ENCODE results near the gene PRR23A. TPM values are rescaled to one million over a fixed set of nuclear protein-coding genes. Genes with fewer than 3 reads are reported as not detected.

PRR23A gene
- total and polyA plus RNA-seq, 4 donors, result not detected

DNA sequence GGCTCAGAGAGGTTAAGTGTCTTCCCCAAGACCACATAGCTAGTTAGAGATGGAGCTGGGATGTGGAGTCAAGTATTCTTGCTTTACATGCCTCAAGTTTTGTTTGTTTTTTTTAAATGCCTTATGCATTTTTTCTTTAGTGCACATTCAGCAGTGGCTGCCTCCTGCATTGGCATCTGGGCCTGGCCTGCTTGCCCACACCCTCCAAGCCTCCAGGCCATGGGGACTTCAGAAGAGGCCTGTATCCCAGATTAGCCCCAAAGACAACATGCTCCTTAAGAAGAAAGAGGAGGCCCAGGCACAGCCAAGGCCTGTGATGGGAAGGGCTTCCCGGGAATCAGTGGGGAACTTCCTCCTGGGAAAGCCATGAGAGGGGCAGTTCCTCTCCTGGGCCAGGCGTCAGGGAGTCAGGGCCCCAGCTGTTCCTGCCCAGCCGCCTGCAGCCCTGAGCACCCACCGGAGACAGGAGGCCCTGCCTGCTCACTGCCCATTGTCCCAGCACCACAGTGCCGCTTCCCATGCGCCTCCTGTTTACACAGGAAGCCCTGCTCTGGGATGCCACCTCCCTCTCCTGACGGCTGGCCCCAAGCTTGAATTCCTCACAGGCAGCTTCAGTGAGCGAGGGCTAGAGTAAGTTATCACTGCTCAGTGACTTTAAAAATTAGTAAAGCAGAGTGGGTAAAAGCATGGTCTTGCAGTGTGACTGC, 43.1 kb downstream of the PRR23A start:
- Histone ChIP-seq H3K4me1 (ENCODE audit: control insufficient read depth in 4 of 4, insufficient read depth in 4 of 4, low read length in 3 of 4) (peaks cover 0 to 3% (median 1%) of the 10 kb centered on the region in 4 donors), H3K9ac (ENCODE audit: low read depth in 1 of 2, low read length in 2 of 2) (no peak overlapping the region), H3K27me3 (ENCODE audit: control insufficient read depth in 4 of 4, insufficient read depth in 4 of 4, low read length in 3 of 4) (peaks cover 0 to 8% (median 4%) of the 10 kb centered on the region in 4 donors), H3K9me3 (ENCODE audit: control insufficient read depth in 4 of 4, low read length in 3 of 4) (no peaks in the 10 kb centered on the region), H3K4me3 (ENCODE audit: low read depth in 1 of 3, low read length in 3 of 3) (no peak overlapping the region), H3K36me3 (ENCODE audit: control insufficient read depth in 4 of 4, insufficient read depth in 3 of 4, low read depth in 1 of 4, low read length in 3 of 4) (no peaks in the 10 kb centered on the region), H3K27ac (ENCODE audit: low read depth in 1 of 2, low read length in 2 of 2) (no peak overlapping the region)
- no peak for TF ChIP-seq TAF1 (conservative IDR thresholded peaks at IDR 0.05)
- TF ChIP-seq GABPA (IDR thresholded peaks at IDR 0.05 in 1 of 2, conservative IDR thresholded peaks at IDR 0.05 in 1 of 2), result no peak
- TF ChIP-seq, protein P1, sequence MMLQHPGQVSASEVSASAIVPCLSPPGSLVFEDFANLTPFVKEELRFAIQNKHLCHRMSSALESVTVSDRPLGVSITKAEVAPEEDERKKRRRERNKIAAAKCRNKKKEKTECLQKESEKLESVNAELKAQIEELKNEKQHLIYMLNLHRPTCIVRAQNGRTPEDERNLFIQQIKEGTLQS (IDR thresholded peaks at IDR 0.05), result no peak
- no peak for TF ChIP-seq EGR1 (IDR thresholded peaks at IDR 0.05; ENCODE audit: low read depth in 2 of 2)
- TF ChIP-seq FOXA2 (IDR thresholded peaks at IDR 0.05), result no peak
- WGBS, result 63% methylated on average over 8 of the region's 8 CpGs
- no peak for DNase-seq (ENCODE audit: low spot score)

DNA sequence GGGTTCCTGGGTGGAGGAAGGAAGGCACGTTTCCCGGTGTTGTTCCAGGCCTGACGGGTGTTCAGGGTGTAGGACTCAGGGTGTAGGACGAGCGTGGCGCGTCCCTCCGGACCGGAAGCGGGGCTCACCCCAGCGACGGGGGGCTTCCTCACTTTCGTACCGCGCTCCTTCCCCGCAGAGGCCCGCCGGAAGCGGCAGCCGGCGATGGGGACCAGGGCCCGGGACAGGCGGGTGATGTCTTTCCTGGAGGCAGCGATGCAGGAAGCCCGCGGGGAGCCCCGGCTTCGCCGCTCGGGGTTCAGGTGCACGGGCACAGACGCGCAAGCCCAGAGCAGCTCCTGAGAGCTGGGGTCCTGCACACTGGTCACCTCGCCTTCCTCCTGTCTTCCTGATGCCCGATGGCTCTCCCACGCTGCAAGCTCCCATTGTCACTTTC, 45.6 kb downstream of the PRR23A start:
- peak overlapping the region in 1 of 3 donors; percentile 13 for H3K4me3 ChIP-seq (ENCODE audit: low read depth in 1 of 3, low read length in 3 of 3)
- TF ChIP-seq HNF4G (IDR thresholded peaks at IDR 0.05) (no peak), CTCF (IDR thresholded peaks at IDR 0.05; ENCODE audit: low read depth, low read length, missing input control) (no peak), MAX (IDR thresholded peaks at IDR 0.05) (no peak), NR2F2 (IDR thresholded peaks at IDR 0.05) (no peak), RXRA (IDR thresholded peaks at IDR 0.05) (no peak)
- TF ChIP-seq, protein P1 (IDR thresholded peaks at IDR 0.05), result no peak
- no peak overlapping the region for H3K9ac ChIP-seq (ENCODE audit: low read depth in 1 of 2, low read length in 2 of 2)
- peaks cover 0 to 16% (median 4%) of the 10 kb centered on the region in 4 donors for H3K27me3 ChIP-seq (ENCODE audit: control insufficient read depth in 4 of 4, insufficient read depth in 4 of 4, low read length in 3 of 4)
- no peaks in the 10 kb centered on the region for H3K36me3 ChIP-seq (ENCODE audit: control insufficient read depth in 4 of 4, insufficient read depth in 3 of 4, low read depth in 1 of 4, low read length in 3 of 4)
- no peak overlapping the region for H3K27ac ChIP-seq (ENCODE audit: low read depth in 1 of 2, low read length in 2 of 2)
- H3K9me3 ChIP-seq (ENCODE audit: control insufficient read depth in 4 of 4, low read length in 3 of 4), result no peaks in the 10 kb centered on the region
- 10% methylated on average over 36 of the region's 36 CpGs for WGBS
- DNase-seq (ENCODE audit: low spot score), result no peak
- H3K4me1 ChIP-seq (ENCODE audit: control insufficient read depth in 4 of 4, insufficient read depth in 4 of 4, low read length in 3 of 4), result peaks cover 0 to 3% (median 1%) of the 10 kb centered on the region in 4 donors

Other genes with a start within 250 kb of the PRR23A start
- 10 to 100 TPM; 13.4 to 15.9 TPM for gene PIK3CB, start 171.3 kb downstream of the PRR23A start, total RNA-seq
- gene PIK3CB, start 171.3 kb downstream of the PRR23A start, polyA plus RNA-seq, result 1 to 10 TPM; 4.7 to 8.8 TPM
- not detected for gene FOXL2, start 59.1 kb downstream of the PRR23A start, total RNA-seq
- gene FOXL2, start 59.1 kb downstream of the PRR23A start, polyA plus RNA-seq, result not detected
- not detected for gene FOXL2NB, start 59.1 kb downstream of the PRR23A start, total RNA-seq
- gene FOXL2NB, start 59.1 kb downstream of the PRR23A start, polyA plus RNA-seq, result not detected
- gene PRR23B, start 14.7 kb upstream of the PRR23A start, total RNA-seq, result not detected
- gene PRR23B, start 14.7 kb upstream of the PRR23A start, polyA plus RNA-seq, result not detected
- gene PRR23C, start 38.6 kb upstream of the PRR23A start, total RNA-seq, result not detected
- gene PRR23C, start 38.6 kb upstream of the PRR23A start, polyA plus RNA-seq, result not detected

Data from liver (tissue), 9 donors.